PC-9 (cell line): ENCODE measurements around the gene NR3C1.

Experiments used
- EZH2 ChIP-seq: fragments of 200-600 bp; sonication (generic); IDR thresholded peaks from 2 replicates; pipeline ENCODE4 v1.8.0; 2017; ENCODE audit warnings: antibody characterized with exemption, low read depth
- TF ChIP-seq, protein P1 (sequence below): fragments of 200-600 bp; sonication (generic); conservative IDR thresholded peaks from 2 replicates; pipeline ENCODE4 v1.6.1; 2017; ENCODE audit warnings: mixed run types, antibody characterized with exemption, mild to moderate bottlenecking, moderate library complexity

GRCh38 chr5:143404416-143405062 lies 1.1 kb upstream of the NR3C1 start:
- TF ChIP-seq, protein P1, sequence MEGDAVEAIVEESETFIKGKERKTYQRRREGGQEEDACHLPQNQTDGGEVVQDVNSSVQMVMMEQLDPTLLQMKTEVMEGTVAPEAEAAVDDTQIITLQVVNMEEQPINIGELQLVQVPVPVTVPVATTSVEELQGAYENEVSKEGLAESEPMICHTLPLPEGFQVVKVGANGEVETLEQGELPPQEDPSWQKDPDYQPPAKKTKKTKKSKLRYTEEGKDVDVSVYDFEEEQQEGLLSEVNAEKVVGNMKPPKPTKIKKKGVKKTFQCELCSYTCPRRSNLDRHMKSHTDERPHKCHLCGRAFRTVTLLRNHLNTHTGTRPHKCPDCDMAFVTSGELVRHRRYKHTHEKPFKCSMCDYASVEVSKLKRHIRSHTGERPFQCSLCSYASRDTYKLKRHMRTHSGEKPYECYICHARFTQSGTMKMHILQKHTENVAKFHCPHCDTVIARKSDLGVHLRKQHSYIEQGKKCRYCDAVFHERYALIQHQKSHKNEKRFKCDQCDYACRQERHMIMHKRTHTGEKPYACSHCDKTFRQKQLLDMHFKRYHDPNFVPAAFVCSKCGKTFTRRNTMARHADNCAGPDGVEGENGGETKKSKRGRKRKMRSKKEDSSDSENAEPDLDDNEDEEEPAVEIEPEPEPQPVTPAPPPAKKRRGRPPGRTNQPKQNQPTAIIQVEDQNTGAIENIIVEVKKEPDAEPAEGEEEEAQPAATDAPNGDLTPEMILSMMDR = no peak
- no peak for TF ChIP-seq EZH2
